PFSK-1 (cell line): Measurements from ENCODE around the gene GNB1L.

Experiments used
- FOXP2 ChIP-seq: optimal IDR thresholded peaks from 2 replicates; pipeline ENCODE3; 2011; ENCODE audit warnings: borderline replicate concordance, control low read depth, inconsistent platforms; ENCODE audit not compliant: insufficient read depth; ENCODE audit errors: extremely low read length, extremely low read depth
- POLR2AphosphoS5 ChIP-seq: IDR thresholded peaks from 2 replicates; pipeline ENCODE4 v1.6.1; 2012; ENCODE audit warnings: low read depth, mild to moderate bottlenecking, control low read depth, low read length, moderate library complexity
- REST ChIP-seq, 2 experiments: IDR thresholded peaks; 2 replicates each; pipeline versions ENCODE4 v1.6.1 to v1.8.0; 2011 to 2012; ENCODE audit warnings: low read depth in 2 of 2, low read length in 2 of 2, control low read depth in 1 of 2, inconsistent platforms in 1 of 2, mild to moderate bottlenecking in 1 of 2, moderate library complexity in 1 of 2; ENCODE audit not compliant: insufficient read depth in 1 of 2
- SIN3A ChIP-seq: IDR thresholded peaks from 2 replicates; pipeline ENCODE4 v1.6.1; 2012; ENCODE audit warnings: mild to moderate bottlenecking, low read length, moderate library complexity, borderline replicate concordance; ENCODE audit not compliant: insufficient read depth
- TAF1 ChIP-seq: IDR thresholded peaks from 2 replicates; pipeline ENCODE4 v1.6.1; 2012; ENCODE audit warnings: low read length, control low read depth, borderline replicate concordance; ENCODE audit not compliant: insufficient read depth

GNB1L gene

GRCh38 chr22:19742160-19743066 lies 112.3 kb downstream of the GNB1L start:
- TF ChIP-seq TAF1 (no peak), FOXP2 (no peak), POLR2AphosphoS5 (no peak), REST (IDR thresholded peaks at IDR 0.05; ENCODE audit: insufficient read depth in 1 of 2, low read depth in 2 of 2, low read length in 2 of 2) (no peak), SIN3A (no peak)

- TF ChIP-seq POLR2AphosphoS5 (no peak), FOXP2 (no peak), TAF1 (no peak), REST (IDR thresholded peaks at IDR 0.05; ENCODE audit: insufficient read depth in 1 of 2, low read depth in 2 of 2, low read length in 2 of 2) (no peak), SIN3A (no peak)
Measured at GRCh38 chr22:19741053-19741452, 113.6 kb downstream of the GNB1L start.

GRCh38 chr22:19740586-19740985 lies 114.1 kb downstream of the GNB1L start:
- TF ChIP-seq REST (IDR thresholded peaks at IDR 0.05; ENCODE audit: insufficient read depth in 1 of 2, low read depth in 2 of 2, low read length in 2 of 2) (no peak), SIN3A (no peak), POLR2AphosphoS5 (no peak), FOXP2 (no peak), TAF1 (no peak)

- TF ChIP-seq TAF1 (no peak), POLR2AphosphoS5 (no peak), REST (IDR thresholded peaks at IDR 0.05; ENCODE audit: insufficient read depth in 1 of 2, low read depth in 2 of 2, low read length in 2 of 2) (no peak), FOXP2 (no peak), SIN3A (no peak)
Measured at GRCh38 chr22:19739911-19740449, 114.7 kb downstream of the GNB1L start.

GRCh38 chr22:19739448-19739895 lies 115.2 kb downstream of the GNB1L start:
- TF ChIP-seq TAF1 = no peak
- no peak for TF ChIP-seq SIN3A
- no peak for TF ChIP-seq POLR2AphosphoS5
- TF ChIP-seq REST (IDR thresholded peaks at IDR 0.05; ENCODE audit: insufficient read depth in 1 of 2, low read depth in 2 of 2, low read length in 2 of 2) = no peak
